Left kidney (tissue), 2 donors: ENCODE results near the gene GCKR. TPM values are rescaled to one million over a fixed set of nuclear protein-coding genes. Genes with fewer than 3 reads are reported as not detected.
"Not testable (repeated sequence)": the region's sequence is repeated elsewhere in the genome, so short reads cannot be mapped to it uniquely, and the experiment has no call there.

Experiments used
- DNase-seq: peaks from one replicate; pipeline ENCODE4 v3.0.0-alpha.2; 2013
- polyA plus RNA-seq: library from polyadenylated mRNA; unstranded; fragments of 120-200 nt; gene quantifications from one replicate; pipeline ENCODE4 v1.2.1, GENCODE V29; 2013; ENCODE audit not compliant: insufficient read length

GCKR gene
- polyA plus RNA-seq, 1 donor: 0.10 TPM

DNA sequence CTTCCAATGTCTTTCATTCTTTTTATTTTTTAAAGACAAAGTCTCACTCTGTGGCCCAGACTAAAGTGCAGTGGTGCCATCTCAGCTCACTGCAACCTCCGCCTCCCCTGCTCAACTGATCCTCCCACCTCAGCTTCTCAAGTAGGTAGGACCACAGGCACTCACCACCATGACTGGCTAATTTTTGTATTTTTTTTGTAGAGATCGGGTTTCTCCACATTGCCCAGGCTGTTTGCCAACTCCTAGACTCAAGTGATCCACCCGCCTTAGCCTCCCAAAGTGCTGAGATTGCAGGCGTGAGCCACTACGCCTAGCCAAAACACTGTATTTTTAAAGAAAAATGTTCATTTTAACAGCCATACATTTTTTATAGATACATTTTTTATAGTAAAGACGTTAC is 12.7 kb downstream of the GCKR start:
- DNase-seq: no peak

DNA sequence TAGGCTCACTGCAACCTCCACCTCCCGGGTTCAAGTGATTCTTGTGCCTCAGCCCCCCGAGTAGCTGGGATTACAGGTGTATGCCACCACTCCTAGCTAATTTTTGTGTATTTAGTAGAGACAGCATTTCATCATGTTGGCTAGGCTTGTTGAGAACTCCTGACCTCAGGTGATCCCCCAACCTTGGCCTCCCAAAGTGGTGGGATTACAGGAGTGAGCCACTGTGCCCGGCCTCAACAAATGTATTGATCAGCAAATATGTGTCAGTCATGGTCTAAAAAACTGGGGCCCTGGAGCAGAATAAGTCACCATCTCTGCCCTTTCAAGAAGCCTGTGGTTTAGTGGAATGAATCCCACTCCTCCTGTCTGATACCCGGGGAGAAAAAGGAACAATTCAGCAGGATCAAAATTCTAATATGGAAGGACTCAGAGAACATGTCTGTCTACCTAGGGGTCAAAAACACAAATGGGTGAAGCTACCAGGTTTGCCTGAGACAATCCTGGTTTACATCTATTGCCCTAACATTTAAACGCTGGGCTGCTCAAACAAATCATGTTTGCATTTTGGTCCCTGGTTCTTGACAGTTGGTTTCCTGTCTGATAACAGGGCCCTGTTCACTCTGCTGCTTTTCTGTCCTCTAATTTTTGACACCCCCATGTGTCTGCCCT is 21.6 kb downstream of the GCKR start:
- DNase-seq: no peak

- DNase-seq: no peak
Measured at GRCh38 chr2:27518782-27519113, 22.1 kb downstream of the GCKR start.

DNA sequence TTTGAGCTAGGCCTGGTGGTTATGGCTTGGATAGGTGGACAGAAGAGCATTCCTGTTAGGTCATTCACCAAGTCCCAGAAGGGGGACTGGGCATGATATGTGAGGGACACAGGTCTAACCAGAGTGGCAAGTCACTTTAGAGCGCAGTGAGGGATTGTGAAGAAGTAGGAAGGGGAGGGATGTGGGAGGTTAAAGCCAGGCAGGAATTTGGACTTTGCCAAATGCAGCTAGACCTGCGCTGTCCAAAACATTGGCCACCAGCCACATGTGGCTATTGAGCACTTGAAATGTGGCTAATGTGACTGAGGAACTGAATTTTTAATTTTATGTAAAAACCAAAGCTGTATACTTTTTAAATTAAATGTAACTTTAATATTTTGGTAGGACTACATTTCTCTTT is 23.7 kb downstream of the GCKR start:
- no peak for DNase-seq

DNA sequence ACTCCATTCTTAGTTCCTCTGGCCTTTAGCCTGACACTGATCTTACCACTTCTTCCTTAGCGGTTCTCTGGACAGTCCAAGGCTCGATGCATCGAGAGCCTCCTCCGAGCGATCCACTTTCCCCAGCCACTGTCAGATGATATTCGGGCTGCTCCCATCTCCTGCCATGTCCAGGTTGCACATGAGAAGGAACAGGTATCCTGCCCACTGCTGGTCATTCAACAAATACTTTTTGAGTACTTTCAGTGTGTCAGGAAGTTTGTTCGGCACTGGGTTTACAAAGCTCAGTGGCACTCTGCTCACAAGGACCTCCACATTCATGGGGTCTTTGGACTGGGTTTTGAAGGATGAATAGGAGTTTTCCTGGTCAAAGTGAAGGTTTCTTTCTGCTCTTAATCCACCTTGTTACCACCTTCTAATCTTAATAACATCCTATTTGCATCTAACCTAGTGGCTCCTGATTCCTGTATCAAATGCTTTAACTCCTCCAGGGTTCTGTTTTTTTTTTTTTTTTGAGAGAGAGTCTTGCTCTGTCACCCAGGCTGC is 25.8 kb downstream of the GCKR start:
- no peak for DNase-seq

GRCh38 chr2:27527182-27527581 is 30.5 kb downstream of the GCKR start:
- DNase-seq: no peak

DNA sequence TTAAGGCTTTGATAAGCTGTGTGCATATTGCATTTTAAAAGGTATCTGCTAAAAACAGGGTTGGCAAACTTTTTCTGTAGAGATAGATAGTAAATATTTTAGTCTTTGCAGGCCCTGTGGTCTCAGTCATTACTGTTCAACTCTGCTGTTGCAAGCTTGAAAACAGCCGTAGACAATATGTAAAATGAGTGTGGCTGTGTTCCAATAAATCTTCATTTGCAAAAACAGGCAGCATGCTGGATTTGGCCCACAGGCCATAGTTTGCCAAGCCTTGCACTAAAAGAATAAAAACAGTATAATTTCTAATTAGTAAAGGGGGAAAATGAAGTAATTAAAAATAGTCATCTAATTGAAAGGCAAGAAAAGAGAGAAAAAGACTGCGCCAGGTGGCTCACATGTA is 35.3 kb downstream of the GCKR start:
- DNase-seq: no peak

DNA sequence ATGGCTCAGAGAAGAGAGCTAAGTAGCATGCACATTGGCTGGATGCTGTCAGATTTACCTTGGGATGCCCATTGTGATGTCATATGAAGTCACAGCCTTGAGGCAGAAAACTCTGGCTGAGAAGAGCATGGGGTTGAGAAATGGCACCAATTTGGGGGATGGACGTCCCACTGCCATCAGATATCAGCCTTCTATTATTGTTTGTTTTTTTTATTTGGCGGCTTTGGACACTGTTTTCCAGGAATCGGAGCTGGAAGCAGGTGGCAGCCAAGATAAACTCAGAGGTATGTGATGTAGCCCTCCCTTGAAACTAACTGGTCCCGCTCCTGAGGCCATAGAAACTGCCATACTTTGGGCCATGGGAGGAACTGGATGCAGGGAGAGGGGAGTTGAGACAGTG is 40.6 kb downstream of the GCKR start:
- DNase-seq: no peak

- DNase-seq: not testable (repeated sequence)
Measured at GRCh38 chr2:27538839-27539450, 42.3 kb downstream of the GCKR start.

- not testable (repeated sequence) for DNase-seq
Measured at GRCh38 chr2:27539649-27540048, 43.0 kb downstream of the GCKR start.

GRCh38 chr2:27544143-27544821 is 47.6 kb downstream of the GCKR start:
- no peak for DNase-seq

DNA sequence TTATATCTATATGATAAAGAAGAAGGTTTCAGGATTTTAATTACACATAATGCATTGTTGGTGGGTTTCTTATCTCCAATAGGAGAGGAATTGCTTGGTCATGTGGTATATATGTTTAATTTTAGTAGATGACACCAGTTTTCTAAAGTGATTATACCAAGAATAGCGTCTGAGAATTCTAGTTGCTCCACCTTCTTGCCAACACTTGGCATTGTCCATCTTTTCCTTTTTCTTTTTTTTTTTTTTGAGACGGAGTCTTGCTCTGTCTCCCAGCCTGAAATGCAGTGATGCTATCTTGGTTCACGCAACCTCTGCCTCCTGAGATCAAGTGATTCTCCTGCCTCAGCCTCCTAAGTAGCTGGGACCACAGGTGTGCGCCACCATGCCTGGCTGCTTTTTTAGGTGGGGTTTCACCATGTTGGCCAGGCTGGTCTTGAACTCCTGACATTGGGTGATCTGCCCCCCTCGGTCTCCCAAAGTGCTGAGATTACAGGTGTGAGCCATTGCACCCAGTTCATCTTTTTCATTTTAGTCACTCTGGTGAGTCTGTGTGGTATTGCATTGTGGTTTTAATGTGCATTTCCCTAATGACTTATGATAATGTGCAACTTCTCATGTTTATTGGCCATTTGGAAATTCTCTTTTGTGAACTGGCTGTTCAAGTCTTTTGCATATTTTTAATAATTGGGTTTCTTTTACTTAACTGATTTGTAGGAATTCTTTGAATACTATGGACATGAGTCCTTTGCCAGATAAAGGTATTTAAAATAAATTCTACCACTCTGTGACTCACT is 48.9 kb downstream of the GCKR start:
- no peak for DNase-seq

DNA sequence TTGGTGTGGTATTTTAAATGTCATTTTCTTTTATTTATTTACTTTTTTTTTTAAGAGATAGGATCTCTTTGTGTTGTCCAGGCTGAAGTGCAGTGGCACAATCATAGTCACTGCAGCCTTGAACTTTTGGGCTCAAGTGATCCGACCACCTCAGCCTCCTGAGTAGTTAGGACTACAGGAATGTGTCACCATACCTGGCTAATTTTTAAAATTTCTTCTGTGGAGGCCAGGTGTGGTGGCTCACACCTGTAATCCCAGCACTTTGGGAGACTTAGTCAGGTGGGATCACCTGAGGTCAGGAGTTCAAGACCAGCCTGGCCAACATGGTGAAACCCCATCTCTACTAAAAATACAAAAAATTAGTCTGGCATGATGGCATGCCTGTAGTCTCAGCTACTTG is 52.7 kb downstream of the GCKR start:
- no peak for DNase-seq

- no peak for DNase-seq
Measured at GRCh38 chr2:27551514-27551913, 54.9 kb downstream of the GCKR start.

DNA sequence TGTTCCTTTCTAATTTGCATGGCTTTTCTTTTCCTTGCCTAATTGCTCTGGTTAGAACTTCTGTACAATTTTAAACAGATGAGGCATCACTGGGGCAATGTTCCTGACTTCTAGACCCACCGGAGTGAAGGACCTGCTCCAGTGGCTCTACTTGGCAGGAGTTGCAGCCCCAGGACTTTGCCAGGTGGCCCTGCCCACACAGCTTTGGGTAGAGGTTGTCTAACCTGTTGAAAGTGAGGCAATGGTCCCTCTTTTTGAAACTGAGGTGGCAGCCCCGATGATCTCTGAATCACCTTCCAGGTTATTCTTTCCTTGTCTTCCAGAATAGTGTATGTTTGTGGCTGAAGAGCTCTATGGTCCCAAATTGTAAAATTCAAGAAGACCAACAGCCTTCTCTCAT is 56.3 kb downstream of the GCKR start:
- no peak for DNase-seq

DNA sequence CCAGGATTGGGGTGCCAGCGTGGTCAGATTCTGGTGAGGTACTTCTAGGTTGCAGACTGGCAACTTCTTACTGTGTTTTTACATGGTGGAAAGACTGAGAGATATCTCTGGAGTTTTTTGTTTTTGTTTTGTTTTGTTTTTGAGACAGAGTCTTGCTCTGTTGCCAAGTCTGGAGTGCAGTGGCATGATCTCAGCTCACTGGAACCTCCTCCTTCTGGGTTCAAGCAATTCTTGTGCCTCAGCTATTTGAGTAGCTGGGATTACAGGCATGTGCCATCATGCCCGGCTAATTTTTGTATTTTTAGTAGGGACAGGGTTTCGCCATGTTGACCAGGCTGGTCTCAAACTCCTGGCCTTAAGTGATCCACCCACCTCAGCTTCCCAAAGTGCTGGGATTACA is 57.8 kb downstream of the GCKR start:
- DNase-seq: not testable (repeated sequence)

GRCh38 chr2:27559228-27559627 is 62.6 kb downstream of the GCKR start:
- no peak for DNase-seq

DNA sequence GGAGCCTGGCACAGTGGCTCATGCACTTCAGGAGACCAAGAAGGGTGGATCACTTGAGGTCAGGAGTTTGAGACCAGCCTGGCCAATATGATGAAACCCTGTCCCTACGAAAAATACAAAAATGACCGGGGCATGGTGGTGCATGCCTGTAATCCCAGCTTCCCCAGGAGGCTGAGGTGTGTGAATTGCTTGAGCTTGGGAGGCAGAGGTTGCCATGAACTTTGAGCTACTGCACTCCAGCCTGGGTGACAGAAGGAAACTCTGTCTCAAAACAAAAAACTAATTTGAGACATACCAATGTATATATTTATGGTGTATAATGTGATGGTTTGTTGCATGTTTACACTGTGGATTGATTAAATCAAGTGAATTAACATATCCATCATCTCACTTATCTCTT is 64.4 kb downstream of the GCKR start:
- DNase-seq: no peak

GRCh38 chr2:27566628-27567027 is 70.0 kb downstream of the GCKR start:
- no peak for DNase-seq

GRCh38 chr2:27569398-27569797 is 72.8 kb downstream of the GCKR start:
- no peak for DNase-seq

DNA sequence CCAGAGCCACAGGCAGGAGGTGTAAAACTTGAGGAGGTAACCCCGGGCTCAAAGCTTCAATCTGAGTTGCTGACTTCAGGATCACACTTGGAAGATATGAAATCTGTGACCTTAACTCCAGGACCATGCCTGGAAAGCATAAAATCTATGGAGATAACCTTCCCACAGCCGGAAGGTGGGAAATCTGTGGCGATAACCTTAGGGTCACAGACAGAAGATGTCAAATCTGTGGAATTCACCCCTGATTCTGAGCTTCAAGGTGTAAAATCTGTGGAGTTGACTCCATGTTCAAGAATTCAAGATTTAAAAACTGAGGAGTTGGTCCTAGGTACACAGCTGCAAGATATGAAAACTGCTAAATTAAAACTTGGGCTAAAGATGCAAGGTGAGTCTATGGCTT is 74.6 kb downstream of the GCKR start:
- no peak for DNase-seq

- DNase-seq: no peak
Measured at GRCh38 chr2:27571681-27572080, 75.0 kb downstream of the GCKR start.

DNA sequence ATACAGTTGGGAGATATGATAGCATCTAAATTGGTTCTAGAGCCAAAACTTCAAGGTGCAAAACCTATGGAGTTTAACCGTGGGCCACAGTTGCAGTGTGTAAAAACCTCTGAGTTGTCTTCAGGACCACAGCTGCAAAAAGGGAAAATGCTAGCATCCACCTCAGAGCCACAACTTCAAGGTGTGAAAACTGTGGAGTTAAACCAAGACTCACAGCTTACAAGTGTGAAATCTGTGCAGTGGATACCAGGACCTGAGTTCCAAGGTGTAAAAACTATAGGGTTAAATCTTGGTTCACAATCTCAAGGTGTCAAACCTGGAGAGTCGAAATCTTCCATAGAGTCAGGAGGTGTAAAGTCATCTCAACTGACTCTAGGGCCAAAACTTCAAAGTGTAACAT is 75.8 kb downstream of the GCKR start:
- DNase-seq: no peak
